Measurements from ENCODE around the gene WDFY4. TPM values are rescaled to one million over a fixed set of nuclear protein-coding genes. Genes with fewer than 3 reads are reported as not detected.

Gene WDFY4
- total RNA-seq, 1 donor from 2014 or later = 2.6 TPM

- Histone ChIP-seq H3K27me3 (ENCODE audit: control insufficient read depth in 3 of 3, insufficient read depth in 3 of 3, low read length in 3 of 3) (peaks cover 0 to 4% (median 3%) of the 10 kb centered on the region in 3 donors), H3K36me3 (ENCODE audit: control insufficient read depth in 3 of 3, insufficient read depth in 3 of 3, low read length in 3 of 3) (no peaks in the 10 kb centered on the region), H3K27ac (ENCODE audit: low read depth, low read length) (peak overlapping the region; percentile 12), H3K4me3 (ENCODE audit: low read length in 3 of 3) (no peak overlapping the region), H3K9me3 (ENCODE audit: control insufficient read depth in 3 of 3, low read length in 3 of 3) (no peaks in the 10 kb centered on the region), H3K4me1 (ENCODE audit: control insufficient read depth in 3 of 3, insufficient read depth in 3 of 3, low read length in 3 of 3) (peaks cover 0 to 7% (median 5%) of the 10 kb centered on the region in 3 donors), H3K9ac (ENCODE audit: low read depth in 1 of 3, low read length in 3 of 3) (no peak overlapping the region)
Measured at GRCh38 chr10:48945441-48946130, 260.9 kb downstream of the WDFY4 start.

GRCh38 chr10:48946332-48946731, 261.7 kb downstream of the WDFY4 start:
- Histone ChIP-seq H3K27ac (ENCODE audit: low read depth, low read length) (no peak overlapping the region), H3K4me3 (ENCODE audit: low read length in 3 of 3) (no peak overlapping the region), H3K9me3 (ENCODE audit: control insufficient read depth in 3 of 3, low read length in 3 of 3) (no peaks in the 10 kb centered on the region), H3K4me1 (ENCODE audit: control insufficient read depth in 3 of 3, insufficient read depth in 3 of 3, low read length in 3 of 3) (peaks cover 0 to 7% (median 5%) of the 10 kb centered on the region in 3 donors), H3K9ac (ENCODE audit: low read depth in 1 of 3, low read length in 3 of 3) (no peak overlapping the region), H3K27me3 (ENCODE audit: control insufficient read depth in 3 of 3, insufficient read depth in 3 of 3, low read length in 3 of 3) (peaks cover 0 to 8% (median 3%) of the 10 kb centered on the region in 3 donors), H3K36me3 (ENCODE audit: control insufficient read depth in 3 of 3, insufficient read depth in 3 of 3, low read length in 3 of 3) (no peaks in the 10 kb centered on the region)

- Histone ChIP-seq H3K27ac (ENCODE audit: low read depth, low read length) (no peak overlapping the region), H3K9me3 (ENCODE audit: control insufficient read depth in 3 of 3, low read length in 3 of 3) (no peaks in the 10 kb centered on the region)
Measured at GRCh38 chr10:48946891-48947500, 262.3 kb downstream of the WDFY4 start.

GRCh38 chr10:48947690-48948469, 263.2 kb downstream of the WDFY4 start:
- no peak overlapping the region for H3K4me3 ChIP-seq (ENCODE audit: low read length in 3 of 3)
- no peaks in the 10 kb centered on the region for H3K36me3 ChIP-seq (ENCODE audit: control insufficient read depth in 3 of 3, insufficient read depth in 3 of 3, low read length in 3 of 3)
- peaks cover 0 to 8% (median 3%) of the 10 kb centered on the region in 3 donors for H3K27me3 ChIP-seq (ENCODE audit: control insufficient read depth in 3 of 3, insufficient read depth in 3 of 3, low read length in 3 of 3)
- H3K27ac ChIP-seq (ENCODE audit: low read depth, low read length) = peak overlapping the region; percentile 5
- H3K4me1 ChIP-seq (ENCODE audit: control insufficient read depth in 3 of 3, insufficient read depth in 3 of 3, low read length in 3 of 3) = peaks cover 0 to 7% (median 5%) of the 10 kb centered on the region in 3 donors
- H3K9me3 ChIP-seq (ENCODE audit: control insufficient read depth in 3 of 3, low read length in 3 of 3) = no peaks in the 10 kb centered on the region
- no peak overlapping the region for H3K9ac ChIP-seq (ENCODE audit: low read depth in 1 of 3, low read length in 3 of 3)

More at GRCh38 chr10:48946891-48947500, 262.3 kb downstream of the WDFY4 start:
- Histone ChIP-seq H3K4me1 (ENCODE audit: control insufficient read depth in 3 of 3, insufficient read depth in 3 of 3, low read length in 3 of 3) (peaks cover 0 to 7% (median 5%) of the 10 kb centered on the region in 3 donors), H3K9ac (ENCODE audit: low read depth in 1 of 3, low read length in 3 of 3) (no peak overlapping the region), H3K27me3 (ENCODE audit: control insufficient read depth in 3 of 3, insufficient read depth in 3 of 3, low read length in 3 of 3) (peaks cover 0 to 8% (median 3%) of the 10 kb centered on the region in 3 donors), H3K36me3 (ENCODE audit: control insufficient read depth in 3 of 3, insufficient read depth in 3 of 3, low read length in 3 of 3) (no peaks in the 10 kb centered on the region), H3K4me3 (ENCODE audit: low read length in 3 of 3) (no peak overlapping the region)

- peaks cover 0 to 7% (median 5%) of the 10 kb centered on the region in 3 donors for H3K4me1 ChIP-seq (ENCODE audit: control insufficient read depth in 3 of 3, insufficient read depth in 3 of 3, low read length in 3 of 3)
- H3K27ac ChIP-seq (ENCODE audit: low read depth, low read length) = no peak overlapping the region
- no peaks in the 10 kb centered on the region for H3K9me3 ChIP-seq (ENCODE audit: control insufficient read depth in 3 of 3, low read length in 3 of 3)
- H3K9ac ChIP-seq (ENCODE audit: low read depth in 1 of 3, low read length in 3 of 3) = no peak overlapping the region
- H3K27me3 ChIP-seq (ENCODE audit: control insufficient read depth in 3 of 3, insufficient read depth in 3 of 3, low read length in 3 of 3) = peaks cover 0 to 8% (median 3%) of the 10 kb centered on the region in 3 donors
- no peaks in the 10 kb centered on the region for H3K36me3 ChIP-seq (ENCODE audit: control insufficient read depth in 3 of 3, insufficient read depth in 3 of 3, low read length in 3 of 3)
- no peak overlapping the region for H3K4me3 ChIP-seq (ENCODE audit: low read length in 3 of 3)
Measured at GRCh38 chr10:48948470-48949037, 263.9 kb downstream of the WDFY4 start.

- Histone ChIP-seq H3K27ac (ENCODE audit: low read depth, low read length) (no peak overlapping the region), H3K36me3 (ENCODE audit: control insufficient read depth in 3 of 3, insufficient read depth in 3 of 3, low read length in 3 of 3) (no peaks in the 10 kb centered on the region), H3K4me3 (ENCODE audit: low read length in 3 of 3) (no peak overlapping the region), H3K4me1 (ENCODE audit: control insufficient read depth in 3 of 3, insufficient read depth in 3 of 3, low read length in 3 of 3) (peaks cover 0 to 5% (median 4%) of the 10 kb centered on the region in 3 donors), H3K9ac (ENCODE audit: low read depth in 1 of 3, low read length in 3 of 3) (no peak overlapping the region), H3K9me3 (ENCODE audit: control insufficient read depth in 3 of 3, low read length in 3 of 3) (no peaks in the 10 kb centered on the region), H3K27me3 (ENCODE audit: control insufficient read depth in 3 of 3, insufficient read depth in 3 of 3, low read length in 3 of 3) (peaks cover 0 to 8% (median 1%) of the 10 kb centered on the region in 3 donors)
Measured at GRCh38 chr10:48951707-48952106, 267.0 kb downstream of the WDFY4 start.

- Histone ChIP-seq H3K36me3 (ENCODE audit: control insufficient read depth in 3 of 3, insufficient read depth in 3 of 3, low read length in 3 of 3) (no peaks in the 10 kb centered on the region), H3K27me3 (ENCODE audit: control insufficient read depth in 3 of 3, insufficient read depth in 3 of 3, low read length in 3 of 3) (no peaks in the 10 kb centered on the region), H3K27ac (ENCODE audit: low read depth, low read length) (no peak overlapping the region), H3K4me3 (ENCODE audit: low read length in 3 of 3) (no peak overlapping the region), H3K4me1 (ENCODE audit: control insufficient read depth in 3 of 3, insufficient read depth in 3 of 3, low read length in 3 of 3) (no peaks in the 10 kb centered on the region), H3K9me3 (ENCODE audit: control insufficient read depth in 3 of 3, low read length in 3 of 3) (no peaks in the 10 kb centered on the region), H3K9ac (ENCODE audit: low read depth in 1 of 3, low read length in 3 of 3) (no peak overlapping the region)
Measured at GRCh38 chr10:48957361-48958151, 272.9 kb downstream of the WDFY4 start.

- H3K9me3 ChIP-seq (ENCODE audit: control insufficient read depth in 3 of 3, low read length in 3 of 3) = no peaks in the 10 kb centered on the region
- H3K4me3 ChIP-seq (ENCODE audit: low read length in 3 of 3) = no peak overlapping the region
- H3K9ac ChIP-seq (ENCODE audit: low read depth in 1 of 3, low read length in 3 of 3) = no peak overlapping the region
- no peaks in the 10 kb centered on the region for H3K4me1 ChIP-seq (ENCODE audit: control insufficient read depth in 3 of 3, insufficient read depth in 3 of 3, low read length in 3 of 3)
- H3K36me3 ChIP-seq (ENCODE audit: control insufficient read depth in 3 of 3, insufficient read depth in 3 of 3, low read length in 3 of 3) = no peaks in the 10 kb centered on the region
- no peak overlapping the region for H3K27ac ChIP-seq (ENCODE audit: low read depth, low read length)
- no peaks in the 10 kb centered on the region for H3K27me3 ChIP-seq (ENCODE audit: control insufficient read depth in 3 of 3, insufficient read depth in 3 of 3, low read length in 3 of 3)
Measured at GRCh38 chr10:48958598-48959190, 274.0 kb downstream of the WDFY4 start.

GRCh38 chr10:48964038-48964437, 279.4 kb downstream of the WDFY4 start:
- H3K9ac ChIP-seq (ENCODE audit: low read depth in 1 of 3, low read length in 3 of 3) = no peak overlapping the region

More at GRCh38 chr10:48964038-48964437, 279.4 kb downstream of the WDFY4 start:
- Histone ChIP-seq H3K9me3 (ENCODE audit: control insufficient read depth in 3 of 3, low read length in 3 of 3) (no peaks in the 10 kb centered on the region), H3K36me3 (ENCODE audit: control insufficient read depth in 3 of 3, insufficient read depth in 3 of 3, low read length in 3 of 3) (no peaks in the 10 kb centered on the region), H3K4me3 (ENCODE audit: low read length in 3 of 3) (no peak overlapping the region), H3K27ac (ENCODE audit: low read depth, low read length) (no peak overlapping the region), H3K4me1 (ENCODE audit: control insufficient read depth in 3 of 3, insufficient read depth in 3 of 3, low read length in 3 of 3) (no peaks in the 10 kb centered on the region), H3K27me3 (ENCODE audit: control insufficient read depth in 3 of 3, insufficient read depth in 3 of 3, low read length in 3 of 3) (peaks cover 0 to 3% (median 0%) of the 10 kb centered on the region in 3 donors)

Data from skeletal muscle tissue (tissue), 4 donors.